D721Med (cell line): ENCODE data around the gene GTPBP10.

Experiments
- DNase-seq: peaks from one replicate; pipeline ENCODE4 v3.0.0; 2011; ENCODE audit warnings: low spot score; ENCODE audit not compliant: insufficient read length
- FAIRE-seq: peaks from 2 replicates; lab custom pipeline; 2011; peaks lifted over from hg19 to GRCh38; lab: Jason Lieb, UNC
- CTCF ChIP-seq: IDR thresholded peaks from 2 replicates; pipeline ENCODE4 v1.5.1; 2012; ENCODE audit warnings: mild to moderate bottlenecking, control low read depth; ENCODE audit not compliant: insufficient read depth; ENCODE audit errors: missing control alignments

GTPBP10 gene

GRCh38 chr7:90409667-90410066 is 63.2 kb downstream of the GTPBP10 start:
- no peak for TF ChIP-seq CTCF
- DNase-seq (no peak), FAIRE-seq (no peak)

GRCh38 chr7:90411510-90411909 is 65.0 kb downstream of the GTPBP10 start:
- no peak for FAIRE-seq
- no peak for DNase-seq
- TF ChIP-seq CTCF = no peak

GRCh38 chr7:90412458-90413184 is 66.1 kb downstream of the GTPBP10 start:
- FAIRE-seq (no peak), DNase-seq (no peak)
- TF ChIP-seq CTCF = peak; percentile 39

GRCh38 chr7:90413185-90413528 is 66.6 kb downstream of the GTPBP10 start:
- DNase-seq (no peak), FAIRE-seq (no peak)
- no peak for TF ChIP-seq CTCF

- no peak for TF ChIP-seq CTCF
- no peak for FAIRE-seq
- no peak for DNase-seq
Measured at GRCh38 chr7:90421651-90422050, 75.1 kb downstream of the GTPBP10 start.

GRCh38 chr7:90424720-90425119 is 78.2 kb downstream of the GTPBP10 start:
- TF ChIP-seq CTCF = no peak
- FAIRE-seq (no peak), DNase-seq (no peak)

GRCh38 chr7:90425376-90425775 is 78.9 kb downstream of the GTPBP10 start:
- DNase-seq = no peak
- FAIRE-seq = no peak
- no peak for TF ChIP-seq CTCF
